Activated gamma-delta T cell (primary cell): ENCODE results near the gene ZNF808.
"Not testable (repeated sequence)": the region's sequence is repeated elsewhere in the genome, so short reads cannot be mapped to it uniquely, and the experiment has no call there.

ENCODE experiments used
- DNase-seq: peaks from one replicate; lab custom pipeline; 2025; lab: John Stamatoyannopoulos, UW
- total RNA-seq, 2 donors: gene quantifications; one replicate each; lab custom pipeline; 2026; lab: John Stamatoyannopoulos, UW

ZNF808 gene
- total RNA-seq, result 73.6 to 80.6 reads per million in 2 donors

- peak; percentile 98 for DNase-seq
Measured at GRCh38 chr19:52527134-52527955, at the start of gene ZNF808. ZNF808 (plus strand) TSS chr19:52527668; CDS start chr19:52543285, 15,617 bp downstream.

DNA sequence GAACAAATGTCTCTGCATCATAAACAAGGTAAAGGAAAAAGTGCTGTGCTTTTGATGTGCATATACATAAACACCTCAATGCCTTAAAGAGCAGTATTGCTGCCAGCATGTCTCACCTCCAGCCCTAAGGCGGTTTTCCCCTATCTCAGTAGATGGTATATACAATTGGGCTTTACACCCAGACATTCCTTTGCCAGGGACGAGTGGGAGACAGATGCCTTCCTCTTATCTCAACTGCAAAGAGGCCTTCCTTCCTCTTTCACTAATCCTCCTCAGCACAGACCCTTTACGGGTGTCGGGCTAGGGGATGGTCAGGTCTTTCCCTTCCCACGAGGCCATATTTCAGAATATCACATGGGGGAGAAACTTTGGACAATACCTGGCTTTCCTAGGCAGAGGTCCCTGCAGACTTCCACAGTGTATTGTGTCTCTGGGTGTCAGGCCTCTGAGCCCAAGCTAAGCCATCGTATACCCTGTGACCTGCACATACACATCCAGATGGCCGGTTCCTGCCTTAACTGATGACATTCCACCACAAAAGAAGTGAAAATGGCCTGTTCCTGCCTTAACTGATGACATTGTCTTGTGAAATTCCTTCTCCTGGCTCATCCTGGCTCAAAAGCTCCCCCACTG lies 43.2 kb upstream of the ZNF808 start:
- not testable (repeated sequence) for DNase-seq

- DNase-seq, result not testable (repeated sequence)
Measured at GRCh38 chr19:52485064-52485463, 42.4 kb upstream of the ZNF808 start.

- DNase-seq, result not testable (repeated sequence)
Measured at GRCh38 chr19:52485561-52486240, 41.8 kb upstream of the ZNF808 start.

DNA sequence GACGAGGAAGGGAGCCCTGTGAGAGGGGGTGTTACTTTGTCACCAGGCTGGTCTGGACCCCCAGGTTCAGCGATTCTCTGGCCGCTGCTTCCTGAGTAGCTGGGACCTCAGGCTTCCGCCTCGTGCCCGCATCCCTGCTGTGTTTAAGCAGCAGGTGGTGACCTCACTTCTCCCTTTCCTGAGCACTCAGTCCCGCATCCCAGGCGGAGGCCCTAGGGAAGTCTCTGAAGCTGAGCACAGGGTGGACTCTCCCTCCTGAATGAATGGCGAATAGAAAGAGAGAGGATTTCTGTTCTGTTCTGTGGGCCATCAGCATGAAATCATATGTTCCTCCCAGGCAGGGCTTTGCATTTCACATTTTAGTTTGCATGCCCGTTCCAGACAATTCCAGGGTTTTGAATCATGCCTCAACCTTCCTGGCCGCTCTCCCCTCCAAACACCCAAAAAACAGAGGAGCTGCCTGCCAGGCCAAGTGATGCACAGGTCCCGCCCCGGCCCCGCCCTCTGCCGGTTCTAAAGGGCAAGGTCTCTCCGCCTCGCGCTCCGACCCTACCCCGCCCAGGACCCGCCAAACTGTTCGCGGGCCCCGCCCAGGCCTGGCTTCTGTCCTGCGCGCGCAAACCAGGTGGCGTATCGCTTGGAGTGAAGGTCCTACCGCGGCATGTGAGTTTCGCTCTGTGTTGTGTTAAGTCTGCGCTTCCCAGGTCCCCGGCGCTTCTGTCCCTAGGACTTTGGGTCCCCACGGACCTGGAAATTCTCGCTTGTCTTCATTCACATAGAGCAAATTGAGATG lies 35.1 kb upstream of the ZNF808 start:
- DNase-seq, result no peak

DNA sequence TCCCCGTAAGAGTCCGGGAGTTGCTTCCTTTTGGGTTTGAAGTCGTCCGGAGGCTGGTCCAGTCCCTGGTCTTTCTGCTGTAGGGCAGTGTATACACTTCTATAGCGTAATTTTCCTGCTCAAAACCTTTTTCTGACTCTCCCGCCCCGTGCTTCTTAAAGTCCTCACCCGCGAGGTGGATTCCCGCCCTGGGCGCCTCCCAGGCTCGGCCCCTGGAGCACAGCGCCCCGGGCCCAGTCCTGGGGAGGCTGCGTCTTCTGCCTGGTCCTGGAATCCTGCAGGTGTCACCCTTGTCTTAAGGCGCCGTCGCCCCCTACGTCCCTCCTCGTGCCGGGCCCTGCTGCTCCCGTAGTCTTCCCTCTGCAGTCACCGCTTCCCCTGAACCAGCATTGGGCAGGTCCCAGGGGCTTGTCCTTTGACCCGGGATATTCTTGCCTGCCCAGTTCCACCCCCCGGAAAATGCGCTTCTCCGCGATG lies 34.4 kb upstream of the ZNF808 start:
- no peak for DNase-seq

- DNase-seq, result no peak
Measured at GRCh38 chr19:52494518-52494917, 33.0 kb upstream of the ZNF808 start.

GRCh38 chr19:52498571-52498970 lies 28.9 kb upstream of the ZNF808 start:
- no peak for DNase-seq

GRCh38 chr19:52500474-52500873 lies 27.0 kb upstream of the ZNF808 start:
- not testable (repeated sequence) for DNase-seq

DNA sequence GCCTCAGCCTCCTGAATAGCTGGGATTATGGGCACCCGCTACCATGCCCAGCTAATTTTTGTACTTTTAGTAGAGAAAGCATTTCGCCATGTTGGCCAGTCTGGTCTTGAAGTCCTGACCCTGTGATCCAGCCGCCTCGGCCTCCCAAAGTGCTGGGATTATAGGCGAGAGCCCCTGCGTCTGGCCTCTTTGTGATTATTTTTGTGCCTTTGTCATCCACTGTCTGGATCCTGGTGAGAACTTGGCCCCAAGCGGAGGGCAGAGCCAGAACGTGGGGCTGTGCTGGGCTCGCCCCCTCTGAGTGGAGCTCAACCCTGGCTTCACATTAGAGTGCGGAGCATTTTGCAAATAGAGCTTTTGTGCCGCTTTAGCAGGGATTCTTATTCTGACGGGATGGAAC lies 26.5 kb upstream of the ZNF808 start:
- DNase-seq, result not testable (repeated sequence)

GRCh38 chr19:52507266-52507665 lies 20.2 kb upstream of the ZNF808 start:
- DNase-seq, result no peak

GRCh38 chr19:52516191-52516590 lies 11.3 kb upstream of the ZNF808 start:
- no peak for DNase-seq

DNA sequence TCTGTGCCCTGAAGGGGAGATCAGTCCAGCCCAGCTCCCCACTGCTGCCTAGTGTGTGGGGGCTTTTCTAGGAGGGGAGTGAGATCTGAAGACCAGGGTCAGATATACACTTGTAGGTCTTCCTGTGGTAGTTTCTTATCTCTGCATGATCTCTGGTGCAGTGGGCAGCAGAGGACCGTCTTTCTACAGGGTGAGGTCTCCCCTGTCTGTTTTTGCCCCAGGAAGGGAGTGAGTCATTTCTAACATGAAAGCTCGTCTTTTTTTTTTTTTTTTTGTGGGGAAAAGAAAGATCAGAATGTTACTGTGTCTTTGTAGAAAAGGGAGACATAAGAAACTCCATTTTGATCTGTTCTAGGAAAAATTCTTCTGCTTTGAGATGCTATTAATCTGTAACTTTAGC lies 8.8 kb upstream of the ZNF808 start:
- no peak for DNase-seq

GRCh38 chr19:52519175-52519574 lies 8.3 kb upstream of the ZNF808 start:
- not testable (repeated sequence) for DNase-seq

DNA sequence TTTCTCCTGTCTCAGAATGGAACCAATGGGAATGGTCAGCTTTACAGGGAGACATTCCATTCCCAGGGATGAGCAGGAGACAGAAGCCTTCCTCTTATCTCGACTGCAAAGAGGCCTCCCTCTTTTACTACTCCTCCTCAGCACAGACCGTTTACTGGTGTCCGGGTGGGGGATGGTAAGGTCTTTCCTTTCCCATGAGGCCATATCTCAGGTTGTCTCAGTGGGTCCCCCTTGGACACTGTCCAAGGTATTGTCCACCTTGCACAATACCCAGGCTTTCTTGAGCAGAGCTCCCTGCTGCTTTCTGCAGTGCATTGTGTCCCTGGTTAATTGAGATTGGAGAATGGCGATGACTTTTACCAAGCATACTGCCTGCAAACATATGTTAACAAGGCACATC lies 7.5 kb upstream of the ZNF808 start:
- no peak for DNase-seq

- DNase-seq, result no peak
Measured at GRCh38 chr19:52522551-52522950, 4.9 kb upstream of the ZNF808 start.

- no peak for DNase-seq
Measured at GRCh38 chr19:52524086-52524485, 3.4 kb upstream of the ZNF808 start.

GRCh38 chr19:52527956-52528351 lies 486 bp downstream of the ZNF808 start:
- DNase-seq, result no peak

GRCh38 chr19:52532480-52532879 lies 5.0 kb downstream of the ZNF808 start:
- no peak for DNase-seq

GRCh38 chr19:52533901-52534300 lies 6.4 kb downstream of the ZNF808 start:
- DNase-seq, result no peak

GRCh38 chr19:52535385-52535770 lies 7.9 kb downstream of the ZNF808 start:
- DNase-seq, result not testable (repeated sequence)
